T-cell (primary cell): ENCODE data around the gene PLXNA1. TPM values are rescaled to one million over a fixed set of nuclear protein-coding genes. Genes with fewer than 3 reads are reported as not detected.

Experiments
- ATAC-seq, 4 experiments: fragments of 200-7000 bp in 3 of 4; fragments of 150-1000 bp in 1 of 4; cut with Tn5 transposase; replicated peaks in 1 of 4; 1 replicate in 3 of 4; 2 replicates in 1 of 4; pipeline ENCODE4 v1.10.0; 2021; ENCODE audit warnings: moderate library complexity in 3 of 4, mild to moderate bottlenecking in 2 of 4, moderate number of reproducible peaks in 1 of 4
- CTCF ChIA-PET, 2 donors: fragments of 300-600 bp; sonication (Branson Sonifier 250); formaldehyde crosslinking; loops; one replicate each; lab custom pipeline; 2022; ENCODE audit warnings: antibody characterized with exemption in 2 of 2; lab: Charles Lee
- POLR2A ChIA-PET, 2 donors: fragments of 300-600 bp; sonication (Branson Sonifier 250); formaldehyde crosslinking; loops; one replicate each; lab custom pipeline; 2022; ENCODE audit warnings: antibody characterized with exemption in 2 of 2; lab: Charles Lee
- DNase-seq, 35 experiments: peaks; one replicate each; pipeline versions ENCODE4 v3.0.0 to v3.0.0-alpha.2; 2013 to 2023
- H3K27ac ChIP-seq: one replicate; pipeline ENCODE4 v1.5.1; 2013; ENCODE audit warnings: low read length
- H3K27me3 ChIP-seq, 2 experiments: replicated peaks in 1 of 2; 1 replicate in 1 of 2; 2 replicates in 1 of 2; pipeline versions ENCODE4 v1.6.1 to v1.7.0; 2013; ENCODE audit warnings: low read length in 1 of 2, mixed read lengths in 1 of 2; ENCODE audit not compliant: control insufficient read depth in 2 of 2, insufficient read depth in 2 of 2; ENCODE audit errors: extremely low read depth in 1 of 2
- H3K36me3 ChIP-seq, 2 donors: 1 replicate in 1 of 2; 2 replicates in 1 of 2; pipeline versions ENCODE4 v1.6.1 to v1.7.0; 2013; ENCODE audit warnings: low read length in 1 of 2; ENCODE audit not compliant: control insufficient read depth in 2 of 2, insufficient read depth in 1 of 2; ENCODE audit errors: extremely low read depth in 1 of 2
- H3K4me1 ChIP-seq, 2 experiments: 1 replicate in 1 of 2; 2 replicates in 1 of 2; pipeline versions ENCODE4 v1.6.1 to v1.7.0; 2013; ENCODE audit warnings: low read length in 2 of 2, mixed read lengths in 1 of 2; ENCODE audit not compliant: insufficient read depth in 2 of 2, control insufficient read depth in 1 of 2; ENCODE audit errors: extremely low read depth in 1 of 2
- H3K4me3 ChIP-seq, 2 donors: 1 replicate in 1 of 2; 2 replicates in 1 of 2; pipeline versions ENCODE4 v1.5.1 to v1.7.0; 2013; ENCODE audit warnings: mild to moderate bottlenecking in 2 of 2, low read length in 1 of 2, moderate library complexity in 1 of 2; ENCODE audit not compliant: control insufficient read depth in 1 of 2; ENCODE audit errors: extremely low read depth in 1 of 2
- H3K9me3 ChIP-seq: 2 replicates; pipeline ENCODE4 v1.7.0; 2013
- H3K27ac Mint-ChIP-seq, 2 donors: one replicate each; pipeline ENCODE4 v1.8.0; 2020 to 2021; ENCODE audit warnings: mild to moderate bottlenecking in 2 of 2, mixed read lengths in 2 of 2
- H3K27me3 Mint-ChIP-seq, 2 donors: one replicate each; pipeline ENCODE4 v1.8.0; 2021 to 2022; ENCODE audit warnings: mixed read lengths in 2 of 2
- H3K36me3 Mint-ChIP-seq: one replicate; pipeline ENCODE4 v1.8.0; 2021; ENCODE audit warnings: mixed read lengths
- H3K4me1 Mint-ChIP-seq, 3 donors: one replicate each; pipeline ENCODE4 v1.8.0; 2020 to 2022; ENCODE audit warnings: mixed read lengths in 3 of 3, mild to moderate bottlenecking in 1 of 3
- H3K4me3 Mint-ChIP-seq, 3 donors: one replicate each; pipeline ENCODE4 v1.8.0; 2020 to 2022; ENCODE audit warnings: mild to moderate bottlenecking in 3 of 3, mixed read lengths in 3 of 3, moderate library complexity in 3 of 3
- H3K9me3 Mint-ChIP-seq, 3 donors: one replicate each; pipeline ENCODE4 v1.8.0; 2020 to 2022; ENCODE audit warnings: mixed read lengths in 3 of 3
- WGBS: methylation state at CpG from one replicate; pipeline ENCODE4 v1.1.5; 2013; ENCODE audit warnings: missing lambda C conversion rate; ENCODE audit not compliant: insufficient coverage; 5-methylcytosine and 5-hydroxymethylcytosine counted together
- total RNA-seq, 35 experiments: library from RNA in 6 of 35; stranded (reverse) in 6 of 35; fragments of 120-200 nt in 1 of 35; gene quantifications; one replicate each; pipeline versions ENCODE4 v1.2.1 to v1.2.4 and lab custom pipeline; 2013 to 2026

Gene PLXNA1
- total RNA-seq, 5 donors from 2014 or later (not counting 1 experiment from before 2014, with no cell fraction given) = 10.9 to 16.9 (median 16.0) TPM

DNA sequence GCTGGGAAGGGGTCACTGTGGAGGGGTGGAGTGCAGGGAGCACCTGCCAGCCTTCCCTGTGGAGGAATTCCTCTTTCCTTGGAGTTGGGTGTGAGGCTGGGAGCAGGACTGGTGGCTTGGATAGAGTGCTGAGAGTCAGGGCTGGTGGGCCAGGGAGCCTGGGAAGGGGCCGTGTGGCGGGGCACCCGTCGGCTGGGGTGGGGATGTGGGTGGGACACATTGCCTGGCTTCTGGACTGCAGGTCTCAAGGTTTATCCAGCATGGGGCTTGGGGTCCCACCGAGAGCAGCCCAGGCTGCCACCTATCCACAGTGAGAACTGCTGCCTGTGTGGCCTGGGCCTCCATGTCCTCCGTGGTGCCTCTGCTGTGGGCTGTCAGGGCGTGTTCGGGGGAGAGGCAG is 4.7 kb downstream of the PLXNA1 start:
- H3K27ac ChIP-seq = no peak overlapping the region
- no peaks in the 10 kb centered on the region for H3K9me3 Mint-ChIP-seq
- no peak for DNase-seq
- no peak overlapping the region for H3K4me3 Mint-ChIP-seq
- peaks cover 0 to 6% (median 5%) of the 10 kb centered on the region in 3 donors for H3K4me1 Mint-ChIP-seq
- no peaks in the 10 kb centered on the region for H3K36me3 ChIP-seq
- H3K36me3 Mint-ChIP-seq = peaks cover 7% of the 10 kb centered on the region
- no peak for ATAC-seq
- peaks cover 2 to 14% of the 10 kb centered on the region in 2 experiments for H3K4me1 ChIP-seq
- peaks cover 0 to 7% of the 10 kb centered on the region in 2 experiments for H3K27me3 ChIP-seq
- H3K27ac Mint-ChIP-seq = no peak overlapping the region
- H3K27me3 Mint-ChIP-seq = no peaks in the 10 kb centered on the region
- POLR2A ChIA-PET = no interaction called here
- CTCF ChIA-PET = no interaction called here
- WGBS = 95% methylated on average over 7 of the region's 8 CpGs
- H3K4me3 ChIP-seq = no peak overlapping the region
- H3K9me3 ChIP-seq = no peaks in the 10 kb centered on the region

DNA sequence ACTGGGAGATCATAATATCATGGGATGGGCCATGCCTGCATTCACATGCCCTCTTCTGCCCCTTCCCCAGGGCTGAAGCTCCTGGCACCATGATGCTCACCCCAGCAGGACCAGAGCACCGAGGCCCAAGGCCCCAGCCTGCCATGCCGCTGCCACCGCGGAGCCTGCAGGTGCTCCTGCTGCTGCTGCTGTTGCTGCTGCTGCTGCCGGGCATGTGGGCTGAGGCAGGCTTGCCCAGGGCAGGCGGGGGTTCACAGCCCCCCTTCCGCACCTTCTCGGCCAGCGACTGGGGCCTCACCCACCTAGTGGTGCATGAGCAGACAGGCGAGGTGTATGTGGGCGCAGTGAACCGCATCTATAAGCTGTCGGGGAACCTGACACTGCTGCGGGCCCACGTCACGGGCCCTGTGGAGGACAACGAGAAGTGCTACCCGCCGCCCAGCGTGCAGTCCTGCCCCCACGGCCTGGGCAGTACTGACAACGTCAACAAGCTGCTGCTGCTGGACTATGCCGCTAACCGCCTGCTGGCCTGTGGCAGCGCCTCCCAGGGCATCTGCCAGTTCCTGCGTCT is 5.6 kb downstream of the PLXNA1 start:
- no peaks in the 10 kb centered on the region for H3K27me3 Mint-ChIP-seq

DNA sequence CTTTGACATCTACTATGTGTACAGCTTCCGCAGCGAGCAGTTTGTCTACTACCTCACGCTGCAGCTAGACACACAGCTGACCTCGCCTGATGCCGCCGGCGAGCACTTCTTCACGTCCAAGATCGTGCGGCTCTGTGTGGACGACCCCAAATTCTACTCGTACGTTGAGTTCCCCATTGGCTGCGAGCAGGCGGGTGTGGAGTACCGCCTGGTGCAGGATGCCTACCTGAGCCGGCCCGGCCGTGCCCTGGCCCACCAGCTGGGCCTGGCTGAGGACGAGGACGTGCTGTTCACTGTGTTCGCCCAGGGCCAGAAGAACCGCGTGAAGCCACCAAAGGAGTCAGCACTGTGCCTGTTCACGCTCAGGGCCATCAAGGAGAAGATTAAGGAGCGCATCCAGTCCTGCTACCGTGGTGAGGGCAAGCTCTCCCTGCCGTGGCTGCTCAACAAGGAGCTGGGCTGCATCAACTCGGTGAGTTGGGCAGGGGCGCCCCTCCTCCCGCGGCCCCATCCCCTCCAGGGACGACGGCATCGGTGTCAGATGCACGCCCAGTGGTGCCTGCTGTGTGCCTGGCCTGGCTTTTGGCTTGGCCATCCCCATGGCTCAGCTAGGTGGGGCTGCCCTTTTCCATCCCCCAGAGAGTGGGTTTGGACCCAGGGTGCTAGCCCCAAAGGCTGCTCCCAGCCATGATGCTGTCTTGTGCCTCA is 6.6 kb downstream of the PLXNA1 start:
- ChIA-PET POLR2A (no interaction called here), CTCF (no interaction called here)
- Mint-ChIP-seq H3K4me1 (peaks cover 0 to 7% (median 4%) of the 10 kb centered on the region in 3 donors), H3K27ac (no peak overlapping the region), H3K4me3 (no peak overlapping the region), H3K36me3 (peaks cover 11% of the 10 kb centered on the region), H3K27me3 (no peaks in the 10 kb centered on the region), H3K9me3 (no peaks in the 10 kb centered on the region)
- Histone ChIP-seq H3K36me3 (no peaks in the 10 kb centered on the region), H3K4me3 (no peak overlapping the region), H3K27ac (no peak overlapping the region), H3K4me1 (peaks cover 0 to 4% of the 10 kb centered on the region in 2 experiments), H3K9me3 (no peaks in the 10 kb centered on the region), H3K27me3 (peaks cover 0 to 1% of the 10 kb centered on the region in 2 experiments)
- ATAC-seq (no peak), DNase-seq (no peak)
- 92% methylated on average over 36 of the region's 36 CpGs for WGBS

More for the DNA sequence above, 5.6 kb downstream of the PLXNA1 start:
- Histone ChIP-seq H3K9me3 (no peaks in the 10 kb centered on the region), H3K27ac (no peak overlapping the region), H3K4me3 (no peak overlapping the region), H3K36me3 (no peaks in the 10 kb centered on the region), H3K27me3 (peaks cover 0 to 7% of the 10 kb centered on the region in 2 experiments), H3K4me1 (peaks cover 2 to 13% of the 10 kb centered on the region in 2 experiments)
- ATAC-seq (no peak), DNase-seq (no peak)
- H3K36me3 Mint-ChIP-seq = peaks cover 7% of the 10 kb centered on the region
- 94% methylated on average over 26 of the region's 26 CpGs for WGBS
- H3K4me1 Mint-ChIP-seq = peaks cover 0 to 6% (median 5%) of the 10 kb centered on the region in 3 donors
- ChIA-PET CTCF (no interaction called here), POLR2A (no interaction called here)
- H3K4me3 Mint-ChIP-seq = no peak overlapping the region
- H3K9me3 Mint-ChIP-seq = no peaks in the 10 kb centered on the region
- H3K27ac Mint-ChIP-seq = no peak overlapping the region

DNA sequence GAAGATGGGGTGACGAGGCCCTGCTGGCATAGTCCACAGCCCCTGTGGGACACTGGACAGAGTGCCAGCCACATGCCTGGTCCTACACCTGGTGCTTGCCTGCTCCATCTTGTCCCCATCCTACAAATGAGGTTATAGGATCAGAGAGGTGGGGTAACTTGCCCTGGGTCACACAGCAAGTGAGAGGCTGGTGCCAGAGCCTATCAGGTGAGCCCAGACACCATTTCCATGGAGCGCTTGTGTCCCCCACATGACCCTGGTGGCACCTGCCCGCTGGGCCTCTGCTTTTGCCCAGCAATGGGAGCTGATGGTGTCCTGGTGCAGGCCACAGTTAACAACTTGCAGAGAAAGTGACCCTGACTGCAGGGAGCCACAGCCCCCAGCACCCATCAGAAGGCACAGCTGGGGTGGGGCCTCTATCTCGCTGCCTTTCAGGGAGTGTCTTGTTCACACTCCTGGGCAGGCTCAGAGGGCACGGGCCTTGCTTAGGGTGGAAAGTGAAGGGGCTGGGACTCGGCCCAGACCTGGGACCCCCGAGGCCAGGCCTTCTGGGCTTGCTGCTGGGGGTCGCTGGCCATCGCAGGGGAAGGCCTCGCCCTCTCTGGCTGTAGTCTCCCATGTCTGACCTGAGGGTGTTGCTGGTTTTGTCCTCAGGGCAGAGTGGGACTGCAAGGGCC is 7.2 kb downstream of the PLXNA1 start:
- H3K9me3 ChIP-seq = no peaks in the 10 kb centered on the region
- Mint-ChIP-seq H3K36me3 (peaks cover 11% of the 10 kb centered on the region), H3K27ac (no peak overlapping the region), H3K4me1 (peaks cover 0 to 7% (median 4%) of the 10 kb centered on the region in 3 donors), H3K27me3 (no peaks in the 10 kb centered on the region), H3K9me3 (no peaks in the 10 kb centered on the region), H3K4me3 (no peak overlapping the region)
- no peak overlapping the region for H3K4me3 ChIP-seq
- no peak overlapping the region for H3K27ac ChIP-seq
- WGBS = 84% methylated on average over 9 of the region's 10 CpGs
- ATAC-seq (no peak), DNase-seq (no peak)
- ChIA-PET CTCF (interaction anchor here in 1 of 2 donors (0.6 kb wide), 1 partner anchor 11 kb away, joined by 3 read pairs; no protein-coding TSS in a partner anchor), POLR2A (no interaction called here)
- no peaks in the 10 kb centered on the region for H3K27me3 ChIP-seq
- no peaks in the 10 kb centered on the region for H3K4me1 ChIP-seq
- H3K36me3 ChIP-seq = no peaks in the 10 kb centered on the region

DNA sequence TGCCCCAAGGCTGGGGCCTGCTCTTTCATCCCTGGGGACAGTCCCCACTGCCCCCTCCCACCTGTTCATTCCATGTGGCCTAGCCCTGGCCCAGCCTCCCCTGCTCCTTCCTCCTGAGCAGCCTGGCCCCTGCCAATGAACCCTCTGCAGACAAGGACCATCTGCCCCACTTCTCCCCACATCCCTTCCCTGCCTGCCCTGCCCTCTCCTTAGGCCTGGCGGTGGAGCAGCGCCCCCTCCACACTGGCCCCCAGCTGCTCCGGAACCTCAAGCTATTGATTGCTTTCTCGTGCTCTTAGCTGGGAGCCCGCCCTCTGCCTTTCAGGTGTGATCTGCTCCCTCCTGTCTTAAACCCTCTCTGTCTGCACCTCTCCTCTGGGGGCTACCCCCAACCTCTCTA is 8.0 kb downstream of the PLXNA1 start:
- Mint-ChIP-seq H3K4me3 (no peak overlapping the region), H3K27me3 (no peaks in the 10 kb centered on the region), H3K27ac (no peak overlapping the region), H3K9me3 (no peaks in the 10 kb centered on the region), H3K36me3 (peaks cover 11% of the 10 kb centered on the region), H3K4me1 (peaks cover 0 to 5% (median 4%) of the 10 kb centered on the region in 3 donors)
- ChIA-PET POLR2A (no interaction called here), CTCF (no interaction called here)
- WGBS = 97% methylated on average over 3 of the region's 5 CpGs
- H3K27ac ChIP-seq = no peak overlapping the region
- H3K36me3 ChIP-seq = no peaks in the 10 kb centered on the region
- H3K27me3 ChIP-seq = no peaks in the 10 kb centered on the region
- ATAC-seq = no peak
- DNase-seq = no peak
- no peaks in the 10 kb centered on the region for H3K4me1 ChIP-seq
- H3K4me3 ChIP-seq = no peak overlapping the region
- H3K9me3 ChIP-seq = no peaks in the 10 kb centered on the region

DNA sequence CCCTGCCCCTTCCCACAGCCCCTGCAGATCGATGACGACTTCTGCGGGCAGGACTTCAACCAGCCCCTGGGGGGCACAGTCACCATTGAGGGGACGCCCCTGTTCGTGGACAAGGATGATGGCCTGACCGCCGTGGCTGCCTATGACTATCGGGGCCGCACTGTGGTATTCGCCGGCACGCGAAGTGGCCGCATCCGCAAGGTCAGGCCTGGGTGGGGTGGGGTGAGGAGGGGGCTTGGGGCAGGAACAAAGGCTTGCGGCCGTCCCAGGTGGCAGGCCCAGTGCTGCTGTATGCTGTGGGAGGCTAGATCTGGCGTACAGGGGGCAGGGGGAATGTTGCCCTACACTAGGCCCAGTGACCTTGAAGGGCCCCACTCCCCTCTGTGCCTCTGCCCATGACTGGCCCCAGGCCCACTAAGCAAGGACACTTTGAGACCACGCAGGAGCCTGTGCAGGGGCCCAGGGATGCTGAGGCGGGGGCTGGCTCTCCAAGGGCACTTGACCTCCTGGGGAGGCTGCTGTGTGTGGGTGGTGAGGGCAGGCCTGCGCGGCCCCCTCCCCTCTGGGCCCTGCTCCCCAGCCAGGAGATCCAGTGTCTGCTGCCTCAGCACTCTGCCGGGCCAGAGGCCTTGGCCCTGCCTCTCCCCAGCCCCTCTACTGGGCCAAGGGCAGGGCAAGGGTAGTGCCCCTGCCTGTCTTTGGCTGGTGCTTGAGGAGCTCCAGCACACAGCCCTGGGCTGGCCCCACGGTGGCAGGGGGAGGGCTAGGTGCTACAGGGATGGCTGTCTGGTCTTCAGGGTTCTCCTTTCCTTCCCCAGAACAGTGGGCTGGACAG is 8.7 kb downstream of the PLXNA1 start:
- Histone ChIP-seq H3K27me3 (no peaks in the 10 kb centered on the region), H3K4me1 (no peaks in the 10 kb centered on the region), H3K4me3 (no peak overlapping the region), H3K36me3 (no peaks in the 10 kb centered on the region), H3K27ac (no peak overlapping the region), H3K9me3 (no peaks in the 10 kb centered on the region)
- Mint-ChIP-seq H3K27me3 (no peaks in the 10 kb centered on the region), H3K36me3 (peaks cover 11% of the 10 kb centered on the region), H3K4me1 (peaks cover 0 to 5% (median 2%) of the 10 kb centered on the region in 3 donors), H3K9me3 (no peaks in the 10 kb centered on the region), H3K27ac (no peak overlapping the region), H3K4me3 (no peak overlapping the region)
- DNase-seq (no peak), ATAC-seq (no peak)
- ChIA-PET CTCF (no interaction called here), POLR2A (no interaction called here)
- 92% methylated on average over 21 of the region's 24 CpGs for WGBS
